Measurements from ENCODE around the gene CTXND2.

DNA sequence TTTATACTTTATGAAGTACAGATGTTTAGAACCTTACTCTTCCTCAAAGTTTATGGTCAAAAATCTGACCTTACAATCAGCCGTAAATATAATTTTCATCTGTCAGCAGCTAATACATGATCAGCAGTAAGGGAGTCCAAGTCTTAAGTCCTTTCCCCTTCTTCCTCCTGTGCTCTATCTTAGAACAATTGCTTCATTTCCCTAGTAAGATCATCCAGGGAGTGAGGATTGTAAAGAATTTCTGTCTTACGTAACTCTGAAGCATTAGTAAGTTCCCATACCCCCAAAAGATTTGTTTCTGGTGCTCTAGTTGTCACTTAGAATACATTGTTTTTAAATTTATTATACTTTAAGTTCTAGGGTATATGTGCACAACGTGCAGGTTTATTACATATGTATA is 41.4 kb downstream of the CTXND2 start:
- no peak for TF ChIP-seq EP300 (IDR thresholded peaks at IDR 0.05; ENCODE audit: borderline replicate concordance)
- TF ChIP-seq TCF12 (IDR thresholded peaks at IDR 0.05; ENCODE audit: low read depth) = no peak
- no peak for TF ChIP-seq FOXM1 (IDR thresholded peaks at IDR 0.05; ENCODE audit: borderline replicate concordance, low read depth)
- TF ChIP-seq ZBTB7A (IDR thresholded peaks at IDR 0.05; ENCODE audit: low read depth) = no peak
- TF ChIP-seq TEAD4 (IDR thresholded peaks at IDR 0.05) = no peak
- no peak for TF ChIP-seq CEBPB (IDR thresholded peaks at IDR 0.05)
- TF ChIP-seq, protein P1, sequence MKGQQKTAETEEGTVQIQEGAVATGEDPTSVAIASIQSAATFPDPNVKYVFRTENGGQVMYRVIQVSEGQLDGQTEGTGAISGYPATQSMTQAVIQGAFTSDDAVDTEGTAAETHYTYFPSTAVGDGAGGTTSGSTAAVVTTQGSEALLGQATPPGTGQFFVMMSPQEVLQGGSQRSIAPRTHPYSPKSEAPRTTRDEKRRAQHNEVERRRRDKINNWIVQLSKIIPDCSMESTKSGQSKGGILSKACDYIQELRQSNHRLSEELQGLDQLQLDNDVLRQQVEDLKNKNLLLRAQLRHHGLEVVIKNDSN (IDR thresholded peaks at IDR 0.05) = no peak
- TF ChIP-seq, protein P2, sequence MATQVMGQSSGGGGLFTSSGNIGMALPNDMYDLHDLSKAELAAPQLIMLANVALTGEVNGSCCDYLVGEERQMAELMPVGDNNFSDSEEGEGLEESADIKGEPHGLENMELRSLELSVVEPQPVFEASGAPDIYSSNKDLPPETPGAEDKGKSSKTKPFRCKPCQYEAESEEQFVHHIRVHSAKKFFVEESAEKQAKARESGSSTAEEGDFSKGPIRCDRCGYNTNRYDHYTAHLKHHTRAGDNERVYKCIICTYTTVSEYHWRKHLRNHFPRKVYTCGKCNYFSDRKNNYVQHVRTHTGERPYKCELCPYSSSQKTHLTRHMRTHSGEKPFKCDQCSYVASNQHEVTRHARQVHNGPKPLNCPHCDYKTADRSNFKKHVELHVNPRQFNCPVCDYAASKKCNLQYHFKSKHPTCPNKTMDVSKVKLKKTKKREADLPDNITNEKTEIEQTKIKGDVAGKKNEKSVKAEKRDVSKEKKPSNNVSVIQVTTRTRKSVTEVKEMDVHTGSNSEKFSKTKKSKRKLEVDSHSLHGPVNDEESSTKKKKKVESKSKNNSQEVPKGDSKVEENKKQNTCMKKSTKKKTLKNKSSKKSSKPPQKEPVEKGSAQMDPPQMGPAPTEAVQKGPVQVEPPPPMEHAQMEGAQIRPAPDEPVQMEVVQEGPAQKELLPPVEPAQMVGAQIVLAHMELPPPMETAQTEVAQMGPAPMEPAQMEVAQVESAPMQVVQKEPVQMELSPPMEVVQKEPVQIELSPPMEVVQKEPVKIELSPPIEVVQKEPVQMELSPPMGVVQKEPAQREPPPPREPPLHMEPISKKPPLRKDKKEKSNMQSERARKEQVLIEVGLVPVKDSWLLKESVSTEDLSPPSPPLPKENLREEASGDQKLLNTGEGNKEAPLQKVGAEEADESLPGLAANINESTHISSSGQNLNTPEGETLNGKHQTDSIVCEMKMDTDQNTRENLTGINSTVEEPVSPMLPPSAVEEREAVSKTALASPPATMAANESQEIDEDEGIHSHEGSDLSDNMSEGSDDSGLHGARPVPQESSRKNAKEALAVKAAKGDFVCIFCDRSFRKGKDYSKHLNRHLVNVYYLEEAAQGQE (IDR thresholded peaks at IDR 0.05; ENCODE audit: low read depth) = no peak
- TF ChIP-seq, protein P3, sequence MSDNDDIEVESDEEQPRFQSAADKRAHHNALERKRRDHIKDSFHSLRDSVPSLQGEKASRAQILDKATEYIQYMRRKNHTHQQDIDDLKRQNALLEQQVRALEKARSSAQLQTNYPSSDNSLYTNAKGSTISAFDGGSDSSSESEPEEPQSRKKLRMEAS (IDR thresholded peaks at IDR 0.05) = no peak
- TF ChIP-seq CREB1 (IDR thresholded peaks at IDR 0.05; ENCODE audit: low read depth) = no peak
- TF ChIP-seq TAF1 (IDR thresholded peaks at IDR 0.05; ENCODE audit: low read depth) = no peak

All from Ishikawa (cell line).